ENCODE results near the gene CEMP1.
"Not testable (repeated sequence)": the region's sequence is repeated elsewhere in the genome, so short reads cannot be mapped to it uniquely, and the experiment has no call there.

The CEMP1 gene
- total RNA-seq, result 0 to 0.13 (median 0) reads per million in 18 experiments

- no peak for DNase-seq
Observed at GRCh38 chr16:2531371-2531695, at the start of gene CEMP1. Gene CEMP1, minus strand, starts transcription at chr16:2531408. Its CDS starts 335 bp downstream, at chr16:2531073.

- DNase-seq, result not testable (repeated sequence)
Observed at GRCh38 chr16:2580818-2581217, 49.6 kb upstream of the CEMP1 start.

GRCh38 chr16:2580143-2580542 lies 48.9 kb upstream of the CEMP1 start:
- peak; percentile 9 to 22 for DNase-seq

- not testable (repeated sequence) for DNase-seq
Observed at GRCh38 chr16:2578905-2579304, 47.7 kb upstream of the CEMP1 start.

GRCh38 chr16:2577044-2577443 lies 45.8 kb upstream of the CEMP1 start:
- not testable (repeated sequence) for DNase-seq

- DNase-seq, result not testable (repeated sequence)
Observed at GRCh38 chr16:2575839-2576238, 44.6 kb upstream of the CEMP1 start.

- DNase-seq, result not testable (repeated sequence)
Observed at GRCh38 chr16:2572704-2573103, 41.5 kb upstream of the CEMP1 start.

- not testable (repeated sequence) for DNase-seq
Observed at GRCh38 chr16:2568573-2568972, 37.4 kb upstream of the CEMP1 start.

GRCh38 chr16:2567506-2567905 lies 36.3 kb upstream of the CEMP1 start:
- not testable (repeated sequence) for DNase-seq

GRCh38 chr16:2560798-2561133 lies 29.6 kb upstream of the CEMP1 start:
- not testable (repeated sequence) for DNase-seq

GRCh38 chr16:2560131-2560797 lies 29.1 kb upstream of the CEMP1 start:
- not testable (repeated sequence) for DNase-seq

GRCh38 chr16:2557150-2557549 lies 25.9 kb upstream of the CEMP1 start:
- DNase-seq, result not testable (repeated sequence)

- DNase-seq, result not testable (repeated sequence)
Observed at GRCh38 chr16:2554709-2555425, 23.7 kb upstream of the CEMP1 start.

- DNase-seq, result not testable (repeated sequence)
Observed at GRCh38 chr16:2551420-2551889, 20.2 kb upstream of the CEMP1 start.

- not testable (repeated sequence) for DNase-seq
Observed at GRCh38 chr16:2550283-2550878, 19.2 kb upstream of the CEMP1 start.

- DNase-seq, result not testable (repeated sequence)
Observed at GRCh38 chr16:2543771-2544170, 12.6 kb upstream of the CEMP1 start.

- DNase-seq, result not testable (repeated sequence)
Observed at GRCh38 chr16:2541409-2541808, 10.2 kb upstream of the CEMP1 start.

GRCh38 chr16:2540912-2541311 lies 9.7 kb upstream of the CEMP1 start:
- DNase-seq, result peak in 1 of 2 donors; percentile 20

GRCh38 chr16:2539845-2540458 lies 8.7 kb upstream of the CEMP1 start:
- DNase-seq, result peak in 1 of 2 donors; percentile 21

GRCh38 chr16:2539192-2539844 lies 8.1 kb upstream of the CEMP1 start:
- DNase-seq, result not testable (repeated sequence)

GRCh38 chr16:2537451-2538379 lies 6.5 kb upstream of the CEMP1 start, which contains the start of gene PDPK1:
Gene PDPK1, plus strand, starts transcription at chr16:2538021. Its CDS starts 92 bp downstream, at chr16:2538113.
- DNase-seq, result peak; percentile 98 to 99
